ENCODE measurements around the gene ATP6V0D1.

DNA sequence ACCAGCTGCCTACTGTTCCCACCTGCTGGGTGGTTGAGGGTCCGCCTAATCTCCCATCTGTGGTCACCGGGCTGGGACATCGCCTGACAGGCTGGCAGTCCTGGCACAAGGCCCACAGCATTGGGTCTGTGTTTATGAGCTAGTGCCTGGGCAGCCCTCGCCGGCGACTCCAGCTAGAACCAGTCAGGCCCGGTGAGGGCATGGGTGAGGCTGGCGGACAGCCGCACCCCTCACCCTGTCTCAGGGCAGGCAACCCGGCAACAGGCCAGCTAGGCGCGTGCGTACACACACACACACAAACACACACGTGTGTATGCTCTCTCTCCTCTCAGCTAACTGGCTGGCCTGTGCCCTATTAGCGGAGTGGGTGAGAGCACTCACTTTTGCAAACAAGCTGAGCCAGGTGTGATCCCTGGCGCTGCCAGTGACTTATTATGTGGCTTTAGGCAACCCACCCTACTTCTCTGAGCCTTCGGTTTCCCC lies 39.6 kb downstream of the ATP6V0D1 start:
- TF ChIP-seq, protein P1, sequence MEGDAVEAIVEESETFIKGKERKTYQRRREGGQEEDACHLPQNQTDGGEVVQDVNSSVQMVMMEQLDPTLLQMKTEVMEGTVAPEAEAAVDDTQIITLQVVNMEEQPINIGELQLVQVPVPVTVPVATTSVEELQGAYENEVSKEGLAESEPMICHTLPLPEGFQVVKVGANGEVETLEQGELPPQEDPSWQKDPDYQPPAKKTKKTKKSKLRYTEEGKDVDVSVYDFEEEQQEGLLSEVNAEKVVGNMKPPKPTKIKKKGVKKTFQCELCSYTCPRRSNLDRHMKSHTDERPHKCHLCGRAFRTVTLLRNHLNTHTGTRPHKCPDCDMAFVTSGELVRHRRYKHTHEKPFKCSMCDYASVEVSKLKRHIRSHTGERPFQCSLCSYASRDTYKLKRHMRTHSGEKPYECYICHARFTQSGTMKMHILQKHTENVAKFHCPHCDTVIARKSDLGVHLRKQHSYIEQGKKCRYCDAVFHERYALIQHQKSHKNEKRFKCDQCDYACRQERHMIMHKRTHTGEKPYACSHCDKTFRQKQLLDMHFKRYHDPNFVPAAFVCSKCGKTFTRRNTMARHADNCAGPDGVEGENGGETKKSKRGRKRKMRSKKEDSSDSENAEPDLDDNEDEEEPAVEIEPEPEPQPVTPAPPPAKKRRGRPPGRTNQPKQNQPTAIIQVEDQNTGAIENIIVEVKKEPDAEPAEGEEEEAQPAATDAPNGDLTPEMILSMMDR (IDR thresholded peaks at IDR 0.05): no peak
- TF ChIP-seq EP300 (IDR thresholded peaks at IDR 0.05): no peak
